H1 (cell line): ENCODE data around the gene SETX. TPM values are rescaled to one million over a fixed set of nuclear protein-coding genes. Genes with fewer than 3 reads are reported as not detected.

Source experiments
- CTCF ChIA-PET: fragments of 300-600 bp; sonication (Branson Sonifier 250); formaldehyde crosslinking; loops from one replicate; lab custom pipeline; 2021; ENCODE audit not compliant: partially characterized antibody; lab: Charles Lee
- POLR2A ChIA-PET: fragments of 300-600 bp; sonication (Branson Sonifier 250); formaldehyde crosslinking; loops from one replicate; lab custom pipeline; 2021; ENCODE audit warnings: inconsistent platforms; ENCODE audit not compliant: partially characterized antibody; lab: Charles Lee
- DNase-seq, 2 experiments: peaks; one replicate each; pipeline versions ENCODE4 v3.0.0 to v3.0.0-alpha.2; 2010 to 2022; ENCODE audit warnings: low spot score in 2 of 2, low read depth in 1 of 2, mixed read lengths in 1 of 2
- FAIRE-seq: peaks from 2 replicates; lab custom pipeline; 2011; peaks lifted over from hg19 to GRCh38; lab: Jason Lieb, UNC
- H2AFZ ChIP-seq: 2 replicates; pipeline ENCODE4 v1.8.1; 2012; ENCODE audit warnings: low read length, inconsistent platforms
- H2AK5ac ChIP-seq: 2 replicates; pipeline ENCODE4 v1.6.1; 2013; ENCODE audit warnings: low read depth, low read length
- H2BK120ac ChIP-seq: replicated peaks from 2 replicates; pipeline ENCODE3; 2013; ENCODE audit warnings: low read depth, low read length, inconsistent platforms
- H2BK12ac ChIP-seq: 2 replicates; pipeline ENCODE4 v1.6.1; 2013; ENCODE audit warnings: low read depth, low read length
- H2BK15ac ChIP-seq: 2 replicates; pipeline ENCODE4 v1.6.1; 2013; ENCODE audit warnings: low read length
- H2BK20ac ChIP-seq: 2 replicates; pipeline ENCODE4 v1.6.1; 2013; ENCODE audit warnings: low read length
- H2BK5ac ChIP-seq: 2 replicates; pipeline ENCODE4 v1.6.1; 2013; ENCODE audit warnings: low read depth, low read length
- H3K14ac ChIP-seq: 2 replicates; pipeline ENCODE4 v1.6.1; 2013; ENCODE audit warnings: inconsistent platforms; ENCODE audit not compliant: insufficient read length
- H3K18ac ChIP-seq: 2 replicates; pipeline ENCODE4 v1.6.1; 2013; ENCODE audit warnings: low read length; ENCODE audit errors: extremely low read depth
- H3K23ac ChIP-seq: 2 replicates; pipeline ENCODE4 v1.6.1; 2013; ENCODE audit warnings: inconsistent platforms; ENCODE audit not compliant: insufficient read length
- H3K23me2 ChIP-seq: 2 replicates; pipeline ENCODE4 v1.6.1; 2013; ENCODE audit warnings: low read depth, low read length
- H3K27ac ChIP-seq: 2 replicates; pipeline ENCODE4 v1.6.1; 2011; ENCODE audit warnings: low read depth, low read length, inconsistent platforms
- H3K27me3 ChIP-seq, 4 experiments: replicated peaks in 1 of 4; 1 replicate in 1 of 4; 2 replicates in 3 of 4; pipeline versions ENCODE4 v1.6.1 to v1.8.1; 2011 to 2013; ENCODE audit warnings: low read length in 3 of 4, mild to moderate bottlenecking in 3 of 4, inconsistent platforms in 2 of 4, mixed read lengths in 2 of 4, moderate library complexity in 1 of 4; ENCODE audit not compliant: control insufficient read depth in 3 of 4, insufficient read depth in 3 of 4; ENCODE audit errors: extremely low read depth in 1 of 4
- H3K36me3 ChIP-seq, 4 experiments: 2 replicates each; pipeline versions ENCODE4 v1.6.1 to v1.8.1; 2011 to 2013; ENCODE audit warnings: mild to moderate bottlenecking in 4 of 4, low read length in 3 of 4, moderate library complexity in 2 of 4, control low read depth in 1 of 4, inconsistent platforms in 1 of 4; ENCODE audit not compliant: insufficient read depth in 4 of 4, control insufficient read depth in 2 of 4
- H3K4ac ChIP-seq: replicated peaks from 2 replicates; pipeline ENCODE3; 2013; ENCODE audit warnings: low read length, low read depth, mixed read lengths, inconsistent platforms; ENCODE audit not compliant: insufficient read length
- H3K4me1 ChIP-seq, 4 experiments: replicated peaks in 1 of 4; 1 replicate in 1 of 4; 2 replicates in 3 of 4; pipeline versions ENCODE4 v1.6.1 to v1.8.1; 2011 to 2013; ENCODE audit warnings: low read length in 3 of 4, inconsistent platforms in 2 of 4, mixed read lengths in 1 of 4; ENCODE audit not compliant: insufficient read depth in 4 of 4, control insufficient read depth in 3 of 4
- H3K4me2 ChIP-seq, 2 experiments: 2 replicates each; pipeline versions ENCODE4 v1.6.1 to v1.8.1; 2011 to 2013; ENCODE audit warnings: low read depth in 2 of 2, low read length in 2 of 2, control low read depth in 1 of 2, inconsistent platforms in 1 of 2, mild to moderate bottlenecking in 1 of 2; ENCODE audit not compliant: insufficient read depth in 1 of 2
- H3K4me3 ChIP-seq, 4 experiments: fragments of 200-600, 300-600 bp in 1 of 4; sonication (generic), shearing (Covaris generic), sonication (Bioruptor Twin) in 1 of 4; 2 replicates each; pipeline versions ENCODE4 v1.5.1 to v1.8.1; 2011 to 2016; ENCODE audit warnings: low read length in 4 of 4, low read depth in 3 of 4, control low read depth in 2 of 4, inconsistent platforms in 2 of 4, mild to moderate bottlenecking in 2 of 4, mixed read lengths in 1 of 4, moderate library complexity in 1 of 4; ENCODE audit not compliant: insufficient read depth in 2 of 4; ENCODE audit errors: extremely low read depth in 1 of 4
- H3K56ac ChIP-seq: replicated peaks from 2 replicates; pipeline ENCODE3; 2013; ENCODE audit warnings: low read depth, mild to moderate bottlenecking, mixed read lengths, low read length, inconsistent platforms; ENCODE audit not compliant: insufficient read length
- H3K79me1 ChIP-seq: 2 replicates; pipeline ENCODE4 v1.6.1; 2013; ENCODE audit warnings: low read depth, low read length, control low read depth
- H3K79me2 ChIP-seq, 2 experiments: 2 replicates each; pipeline versions ENCODE4 v1.6.1 to v1.8.1; 2012 to 2013; ENCODE audit warnings: low read length in 2 of 2, mild to moderate bottlenecking in 2 of 2, inconsistent platforms in 1 of 2; ENCODE audit not compliant: insufficient read depth in 2 of 2, control insufficient read depth in 1 of 2
- H3K9ac ChIP-seq, 4 experiments: replicated peaks in 1 of 4; 1 replicate in 1 of 4; 2 replicates in 3 of 4; pipeline versions ENCODE4 v1.6.1 to v1.8.1; 2011 to 2013; ENCODE audit warnings: low read depth in 3 of 4, low read length in 3 of 4, control low read depth in 2 of 4, mild to moderate bottlenecking in 2 of 4, moderate library complexity in 2 of 4, inconsistent platforms in 1 of 4; ENCODE audit errors: extremely low read depth in 1 of 4
- H3K9me3 ChIP-seq, 2 experiments: 2 replicates each; pipeline versions ENCODE4 v1.6.1 to v1.8.1; 2012 to 2013; ENCODE audit warnings: mild to moderate bottlenecking in 2 of 2, moderate library complexity in 2 of 2, control low read depth in 1 of 2, inconsistent platforms in 1 of 2, low read depth in 1 of 2, low read length in 1 of 2, mixed read lengths in 1 of 2; ENCODE audit not compliant: insufficient read depth in 2 of 2
- H4K20me1 ChIP-seq, 2 experiments: replicated peaks in 1 of 2; 2 replicates each; pipeline versions ENCODE3 to v1.8.1; 2011 to 2013; ENCODE audit warnings: inconsistent platforms in 2 of 2, low read length in 2 of 2, mild to moderate bottlenecking in 1 of 2; ENCODE audit not compliant: insufficient read depth in 2 of 2, control insufficient read depth in 1 of 2
- H4K5ac ChIP-seq: 2 replicates; pipeline ENCODE4 v1.6.1; 2013; ENCODE audit warnings: low read length, low read depth, mixed read lengths, inconsistent platforms; ENCODE audit not compliant: insufficient read length
- H4K8ac ChIP-seq: 2 replicates; pipeline ENCODE4 v1.8.0; 2013; ENCODE audit warnings: mild to moderate bottlenecking, moderate library complexity, low read length, inconsistent platforms; ENCODE audit not compliant: insufficient read depth; ENCODE audit errors: extremely low read depth
- H4K91ac ChIP-seq: replicated peaks from 2 replicates; pipeline ENCODE3; 2013; ENCODE audit warnings: low read length, mixed read lengths, inconsistent platforms; ENCODE audit not compliant: insufficient read length
- BCL11A ChIP-seq, 2 experiments: IDR thresholded peaks; one replicate each; pipeline ENCODE4 v1.6.1; 2011; ENCODE audit warnings: low read depth in 2 of 2, low read length in 2 of 2, mild to moderate bottlenecking in 2 of 2
- BRCA1 ChIP-seq: IDR thresholded peaks from 2 replicates; pipeline ENCODE4 v1.6.1; 2012; ENCODE audit warnings: low read depth, low read length, improper control_type of control experiment
- CBX8 ChIP-seq: fragments of 300-800, 300-1000 bp; sonication (generic); IDR thresholded peaks from 2 replicates; pipeline ENCODE4 v1.7.1; 2016; ENCODE audit warnings: low read depth, low read length, borderline replicate concordance
- CHD2 ChIP-seq: IDR thresholded peaks from 2 replicates; pipeline ENCODE4 v1.6.1; 2012; ENCODE audit warnings: low read length, improper control_type of control experiment
- CREB1 ChIP-seq: IDR thresholded peaks from 2 replicates; pipeline ENCODE4 v1.6.1; 2012; ENCODE audit warnings: inconsistent platforms
- FOSL1 ChIP-seq: IDR thresholded peaks from 2 replicates; pipeline ENCODE4 v1.6.1; 2011; ENCODE audit warnings: mild to moderate bottlenecking, low read depth, low read length, moderate library complexity; ENCODE audit not compliant: insufficient read depth
- JUND ChIP-seq: IDR thresholded peaks from 2 replicates; pipeline ENCODE4 v1.6.1; 2011; ENCODE audit warnings: mild to moderate bottlenecking, improper control_type of control experiment, low read length
- MAX ChIP-seq: IDR thresholded peaks from 2 replicates; pipeline ENCODE4 v1.6.1; 2012; ENCODE audit warnings: inconsistent platforms
- RFX5 ChIP-seq: IDR thresholded peaks from 2 replicates; pipeline ENCODE4 v1.6.1; 2011; ENCODE audit warnings: low read depth, low read length, improper control_type of control experiment, borderline replicate concordance
- SIX5 ChIP-seq: IDR thresholded peaks from 2 replicates; pipeline ENCODE4 v1.6.1; 2011; ENCODE audit warnings: mild to moderate bottlenecking, low read depth, low read length
- SP2 ChIP-seq: IDR thresholded peaks from 2 replicates; pipeline ENCODE4 v1.6.1; 2012; ENCODE audit warnings: mild to moderate bottlenecking, low read length, inconsistent platforms
- WGBS, 2 experiments: shearing (Covaris generic) in 1 of 2; methylation state at CpG; one replicate each; pipeline versions ENCODE4 v1.1.6 to v1.1.7; 2013 to 2015; ENCODE audit warnings: low lambda C conversion rate in 2 of 2, mixed read lengths in 2 of 2, inconsistent platforms in 1 of 2, low coverage in 1 of 2, missing lambda C conversion rate in 1 of 2; ENCODE audit not compliant: insufficient replicate concordance in 2 of 2, insufficient coverage in 1 of 2, insufficient read length in 1 of 2; ENCODE audit errors: extremely low coverage in 1 of 2, missing lambda C conversion rate in 1 of 2; 5-methylcytosine and 5-hydroxymethylcytosine counted together
- polyA plus RNA-seq, 7 experiments: library from polyadenylated mRNA; depleted of rRNA in 3 of 7; stranded (reverse) in 5 of 7; unstranded in 2 of 7; fragments of >200 nt in 5 of 7; fragments of 200-250 nt in 2 of 7; gene quantifications; 1 replicate in 5 of 7; 2 replicates in 1 of 7; 4 replicates in 1 of 7; pipeline versions ENCODE4 v1.2.1 to v1.2.3, GENCODE V29; 2011 to 2013; ENCODE audit warnings: missing spikeins in 2 of 7, mixed read lengths in 2 of 7
- total RNA-seq: library from RNA; stranded (reverse); fragmentation: NEBNext Ultra II Directional; extraction: Animal tissue kit (Norgen Biotek cat#: 25700); gene quantifications from 2 replicates; pipeline ENCODE4 v1.2.1, GENCODE V29; 2021

The SETX gene
- total and polyA plus RNA-seq, 2 of the 8 experiments (the other 6 are each of a cell fraction or from before 2014, with no cell fraction given) = 15.1 to 37.9 TPM

DNA sequence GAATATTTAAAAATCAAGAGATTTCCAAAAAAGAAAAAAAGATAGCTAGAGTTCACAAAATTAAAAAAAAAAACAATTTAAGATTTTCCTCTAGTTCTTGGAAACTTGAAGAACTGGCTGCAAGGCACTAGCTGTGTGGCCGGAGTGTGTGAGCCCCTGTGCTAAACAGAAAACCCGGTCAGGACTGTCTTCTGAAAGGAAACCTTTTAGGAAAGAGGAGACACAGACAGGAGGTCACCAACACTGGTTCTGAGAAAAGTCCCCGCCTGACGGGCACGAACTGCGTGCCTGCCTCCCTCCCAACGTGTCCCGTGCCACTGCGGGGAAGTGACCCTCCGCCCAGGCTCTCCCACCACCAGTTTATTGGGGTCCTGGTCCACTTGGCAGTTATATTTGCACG lies 36.7 kb upstream of the SETX start:
- Histone ChIP-seq H3K27me3 (no peaks in the 10 kb centered on the region), H2AK5ac (no peak overlapping the region), H3K27ac (no peak overlapping the region), H3K9me3 (no peaks in the 10 kb centered on the region), H4K5ac (no peak overlapping the region), H2BK20ac (no peak overlapping the region), H2BK15ac (no peak overlapping the region), H3K4me2 (no peak overlapping the region), H2AFZ (no peak overlapping the region), H3K4me3 (no peak overlapping the region), H4K91ac (no peak overlapping the region), H3K9ac (no peak overlapping the region), H3K14ac (no peak overlapping the region), H3K4ac (no peak overlapping the region), H4K20me1 (no peaks in the 10 kb centered on the region), H3K56ac (no peak overlapping the region), H3K79me1 (no peaks in the 10 kb centered on the region), H3K23me2 (no peaks in the 10 kb centered on the region), H2BK120ac (no peak overlapping the region), H3K4me1 (no peaks in the 10 kb centered on the region), H4K8ac (no peak overlapping the region), H2BK5ac (no peak overlapping the region), H3K79me2 (no peaks in the 10 kb centered on the region), H3K23ac (no peak overlapping the region), H2BK12ac (no peak overlapping the region), H3K36me3 (peaks cover 44 to 84% (median 72%) of the 10 kb centered on the region in 4 experiments), H3K18ac (no peak overlapping the region)
- FAIRE-seq = no peak
- CTCF ChIA-PET = no interaction called here
- no peak for DNase-seq
- 91% methylated on average over 11 of the region's 11 CpGs; no CpG with 5 or more reads in 1 of the 2 experiments for WGBS, 2 experiments
- no peak for TF ChIP-seq SIX5
- no peak for TF ChIP-seq SP2
- no peak for TF ChIP-seq RFX5
- TF ChIP-seq JUND = no peak
- no peak for TF ChIP-seq FOSL1
- no peak for TF ChIP-seq CREB1
- no peak for TF ChIP-seq MAX
- TF ChIP-seq CHD2 = no peak
- TF ChIP-seq BCL11A (IDR thresholded peaks at IDR 0.05; ENCODE audit: low read depth in 2 of 2, low read length in 2 of 2) = no peak
- no peak for TF ChIP-seq CBX8
- TF ChIP-seq BRCA1 = no peak
- POLR2A ChIA-PET = interaction anchor here (1.1 kb wide), 1 partner anchor 11 kb away, joined by 3 read pairs; no protein-coding TSS in a partner anchor
